Omental fat pad (tissue), 4 donors: ENCODE measurements around the gene GALNT18. TPM values are rescaled to one million over a fixed set of nuclear protein-coding genes. Genes with fewer than 3 reads are reported as not detected.

Experiments used
- ATAC-seq: fragments of 150-250 bp; one replicate; pipeline ENCODE4 v1.9.1; 2016; ENCODE audit warnings: mild to moderate bottlenecking, moderate library complexity; ENCODE audit not compliant: low FRiP score
- DNase-seq: peaks from one replicate; pipeline ENCODE4 v3.0.0-alpha.2; 2019; ENCODE audit warnings: low spot score
- total RNA-seq, 4 donors: library from RNA; depleted of rRNA; stranded (reverse); fragments of >200 nt; gene quantifications; one replicate each; pipeline ENCODE4 v1.1.0, GENCODE V29; 2016
- TF ChIP-seq, protein P1 (sequence below), 3 donors: fragments of 450-650 bp; IDR thresholded peaks; one replicate each; pipeline ENCODE4 v1.5.1; 2016 to 2017; ENCODE audit warnings: antibody characterized with exemption in 3 of 3, mild to moderate bottlenecking in 3 of 3, moderate library complexity in 2 of 3

Gene GALNT18
- total RNA-seq, 4 donors from 2014 or later, result 21.0 to 47.4 (median 35.7) TPM

DNA sequence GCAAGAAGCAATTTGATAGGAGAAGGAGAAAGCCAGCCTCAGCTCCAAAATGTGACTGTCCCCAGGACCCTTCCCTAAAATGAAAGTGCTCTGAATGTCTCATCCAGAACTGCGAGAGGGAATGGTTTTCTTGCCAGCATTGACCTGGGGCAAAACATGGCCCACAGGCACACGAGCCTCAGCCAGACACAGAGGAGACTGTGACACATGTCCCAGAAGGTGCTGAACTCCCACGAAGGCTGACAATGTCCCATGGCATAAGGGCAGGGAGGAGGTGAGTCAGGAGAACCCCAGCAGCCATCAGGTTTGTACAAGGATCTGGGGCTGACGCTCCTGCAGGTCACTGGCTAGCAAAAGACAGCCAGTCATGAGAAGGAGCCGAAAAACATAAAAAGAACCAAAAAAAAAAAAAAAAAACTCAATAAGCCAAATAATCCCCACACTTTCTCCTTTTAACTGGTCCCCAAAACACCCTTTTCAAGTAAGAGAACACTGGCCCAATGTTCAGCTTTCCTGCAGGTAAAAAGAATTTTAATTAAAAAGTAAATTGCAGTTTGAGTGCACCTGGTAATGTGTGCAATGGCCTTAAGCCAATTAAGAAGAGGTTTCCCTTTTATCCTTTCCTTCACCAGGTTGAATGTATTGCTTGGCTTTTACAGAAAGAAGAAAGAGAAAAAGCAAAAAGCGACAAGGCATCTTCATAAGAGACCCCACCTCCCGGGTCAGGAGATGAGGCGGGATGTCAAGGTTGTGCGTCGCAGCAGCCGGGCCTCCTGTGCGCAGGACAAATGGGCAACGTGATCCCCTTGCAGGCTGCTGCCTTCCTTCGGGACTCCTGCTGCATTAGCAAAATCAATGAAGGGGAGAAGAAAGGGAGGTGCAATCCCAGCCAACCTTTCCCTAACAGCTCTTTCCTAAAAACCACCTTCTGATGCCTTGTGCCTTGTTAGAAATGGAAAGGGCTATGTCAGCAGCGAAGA, 43.6 kb downstream of the GALNT18 start:
- DNase-seq (no peak), ATAC-seq (no peak)
- TF ChIP-seq, protein P1, sequence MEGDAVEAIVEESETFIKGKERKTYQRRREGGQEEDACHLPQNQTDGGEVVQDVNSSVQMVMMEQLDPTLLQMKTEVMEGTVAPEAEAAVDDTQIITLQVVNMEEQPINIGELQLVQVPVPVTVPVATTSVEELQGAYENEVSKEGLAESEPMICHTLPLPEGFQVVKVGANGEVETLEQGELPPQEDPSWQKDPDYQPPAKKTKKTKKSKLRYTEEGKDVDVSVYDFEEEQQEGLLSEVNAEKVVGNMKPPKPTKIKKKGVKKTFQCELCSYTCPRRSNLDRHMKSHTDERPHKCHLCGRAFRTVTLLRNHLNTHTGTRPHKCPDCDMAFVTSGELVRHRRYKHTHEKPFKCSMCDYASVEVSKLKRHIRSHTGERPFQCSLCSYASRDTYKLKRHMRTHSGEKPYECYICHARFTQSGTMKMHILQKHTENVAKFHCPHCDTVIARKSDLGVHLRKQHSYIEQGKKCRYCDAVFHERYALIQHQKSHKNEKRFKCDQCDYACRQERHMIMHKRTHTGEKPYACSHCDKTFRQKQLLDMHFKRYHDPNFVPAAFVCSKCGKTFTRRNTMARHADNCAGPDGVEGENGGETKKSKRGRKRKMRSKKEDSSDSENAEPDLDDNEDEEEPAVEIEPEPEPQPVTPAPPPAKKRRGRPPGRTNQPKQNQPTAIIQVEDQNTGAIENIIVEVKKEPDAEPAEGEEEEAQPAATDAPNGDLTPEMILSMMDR (IDR thresholded peaks at IDR 0.05), result no peak

DNA sequence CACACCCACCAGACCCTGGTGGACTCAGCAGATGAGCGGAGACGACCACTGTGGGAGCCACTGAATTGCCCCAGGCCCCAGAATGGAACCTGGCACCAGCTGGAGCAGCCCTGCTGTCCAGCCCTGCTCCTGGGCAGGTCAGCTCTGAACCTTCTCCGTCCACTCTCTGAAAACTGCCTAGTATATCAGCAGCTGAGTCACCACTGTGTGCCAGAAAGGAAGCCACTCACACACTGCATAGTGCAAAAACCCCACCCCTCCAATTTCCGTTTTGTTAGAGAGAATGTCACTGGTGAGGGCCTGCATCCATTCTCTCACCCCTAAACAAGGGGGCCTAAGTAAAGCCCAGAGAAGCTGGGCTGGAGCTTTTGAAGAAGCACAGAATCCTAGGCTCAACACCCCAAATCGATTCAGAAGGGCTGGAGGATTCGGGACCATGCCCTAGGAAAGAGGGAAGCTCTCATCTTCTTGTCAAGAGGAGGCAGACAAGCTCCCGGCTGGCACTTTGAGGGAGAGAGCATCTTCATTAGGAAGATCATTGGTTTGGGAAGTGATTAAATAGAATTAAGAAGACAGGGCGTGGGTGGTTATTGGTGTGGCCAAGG, 44.5 kb downstream of the GALNT18 start:
- ATAC-seq, result no peak
- DNase-seq, result no peak
- TF ChIP-seq, protein P1 (IDR thresholded peaks at IDR 0.05), result no peak

DNA sequence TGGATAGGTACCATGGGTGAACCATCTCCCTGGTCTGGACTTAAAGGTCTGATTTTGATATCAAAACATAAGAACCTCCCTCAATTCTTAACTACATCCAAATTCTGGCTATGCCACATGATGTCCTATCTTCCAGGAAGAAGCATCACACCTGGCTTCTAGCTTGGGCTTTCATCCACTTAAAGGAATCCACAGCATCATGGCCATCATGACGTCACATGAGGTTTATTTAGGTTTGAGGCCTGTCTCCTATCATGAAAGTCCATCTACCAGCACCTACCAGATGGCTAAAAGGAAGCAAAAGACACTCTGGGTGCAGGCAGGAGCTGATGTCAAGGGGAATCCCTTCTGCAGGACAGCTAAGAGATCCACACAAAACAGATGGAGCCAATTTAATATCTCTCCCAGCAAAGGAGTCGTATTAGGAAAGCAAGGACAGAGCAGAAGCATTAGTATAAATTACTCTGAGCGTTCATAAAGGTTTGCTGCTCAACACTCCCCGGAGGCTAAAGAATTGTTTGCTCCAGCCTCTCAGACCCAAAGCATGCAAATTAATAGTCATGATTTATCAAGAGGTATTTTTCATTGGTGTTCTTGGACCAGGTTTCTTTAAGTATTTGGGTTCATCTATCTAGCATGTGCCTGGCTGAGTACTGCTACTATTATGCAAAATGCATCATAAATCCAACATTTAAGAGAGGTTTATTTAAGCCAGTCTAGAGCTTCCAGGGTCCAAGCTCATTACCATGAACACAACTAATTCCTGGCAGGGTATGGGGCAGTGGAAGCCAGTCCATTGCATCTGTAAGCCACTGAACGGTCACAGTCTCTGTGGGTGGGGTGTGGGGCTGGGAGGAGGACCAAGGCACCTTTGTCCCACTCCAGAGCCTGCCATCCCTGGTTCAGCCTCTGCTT, 47.2 kb downstream of the GALNT18 start:
- ATAC-seq, result no peak
- DNase-seq, result no peak
- TF ChIP-seq, protein P1 (IDR thresholded peaks at IDR 0.05), result no peak

DNA sequence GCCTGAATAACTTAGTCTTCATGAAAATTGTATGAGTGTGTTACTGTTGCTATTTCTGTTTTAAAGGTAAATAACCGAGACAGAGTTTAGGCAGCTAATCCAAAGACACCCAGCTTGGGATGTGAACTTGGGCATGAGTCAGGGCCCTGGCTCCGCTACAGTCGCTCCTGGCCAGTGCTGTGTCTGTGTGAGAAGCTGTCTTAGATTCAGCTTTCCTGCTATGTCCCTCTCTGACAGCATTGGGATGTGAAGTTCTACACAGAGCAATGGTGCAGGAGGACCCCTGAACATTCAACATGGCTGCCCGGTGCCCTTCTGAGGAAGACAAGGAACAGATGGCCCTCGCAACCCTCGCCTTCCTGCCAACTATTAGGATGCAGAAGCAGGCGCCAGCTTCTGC, 49.4 kb downstream of the GALNT18 start:
- ATAC-seq (no peak), DNase-seq (no peak)
- TF ChIP-seq, protein P1 (IDR thresholded peaks at IDR 0.05), result no peak

DNA sequence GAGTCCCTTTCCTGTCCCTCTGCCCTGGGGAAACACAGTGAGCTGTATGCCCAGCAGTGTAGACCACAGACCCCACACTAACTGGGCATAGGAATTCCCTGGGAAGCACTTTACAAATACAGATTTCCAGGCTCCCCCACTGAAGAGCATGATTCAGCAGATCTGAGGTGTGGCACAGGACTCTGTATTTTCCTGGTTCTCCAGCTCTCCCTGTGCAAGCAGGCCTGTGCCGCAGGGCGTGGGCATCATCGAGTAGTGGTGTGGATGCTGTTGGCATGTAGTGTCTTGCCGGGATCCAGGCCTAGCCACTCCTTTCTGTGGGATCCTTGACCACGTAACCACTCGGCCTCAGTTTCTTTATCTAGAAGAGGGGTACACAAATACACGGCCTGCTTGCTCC, 49.9 kb downstream of the GALNT18 start:
- TF ChIP-seq, protein P1 (IDR thresholded peaks at IDR 0.05), result no peak
- DNase-seq (no peak), ATAC-seq (no peak)

DNA sequence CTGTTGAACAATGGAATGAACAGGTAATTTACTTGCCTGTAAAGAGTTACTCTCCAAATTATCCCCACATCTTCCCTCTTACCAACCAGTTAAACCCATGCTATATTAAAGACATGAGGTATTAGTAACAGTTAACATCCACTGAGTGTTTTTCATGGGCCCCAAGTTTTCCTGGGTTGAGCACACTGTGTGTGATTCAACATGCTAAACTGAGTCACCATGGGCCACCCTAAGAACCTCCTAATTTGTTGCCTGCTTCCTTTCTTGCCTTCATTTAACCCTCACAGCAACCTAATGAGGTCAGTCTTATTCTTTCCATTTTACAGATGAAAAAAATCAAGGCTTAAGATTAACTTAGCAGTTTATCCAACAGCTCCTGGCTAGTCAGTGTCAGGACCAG, 51.0 kb downstream of the GALNT18 start:
- no peak for DNase-seq
- TF ChIP-seq, protein P1 (IDR thresholded peaks at IDR 0.05), result no peak
- no peak for ATAC-seq
